Limb (tissue), 2 donors: ENCODE measurements around the gene CSRP1.
"Not testable (repeated sequence)": the region's sequence is repeated elsewhere in the genome, so short reads cannot be mapped to it uniquely, and the experiment has no call there.

Source experiments
- DNase-seq, 2 donors: peaks; one replicate each; pipeline ENCODE4 v3.0.0-alpha.2; 2016; ENCODE audit errors: extremely low spot score in 2 of 2

CSRP1 gene

DNA sequence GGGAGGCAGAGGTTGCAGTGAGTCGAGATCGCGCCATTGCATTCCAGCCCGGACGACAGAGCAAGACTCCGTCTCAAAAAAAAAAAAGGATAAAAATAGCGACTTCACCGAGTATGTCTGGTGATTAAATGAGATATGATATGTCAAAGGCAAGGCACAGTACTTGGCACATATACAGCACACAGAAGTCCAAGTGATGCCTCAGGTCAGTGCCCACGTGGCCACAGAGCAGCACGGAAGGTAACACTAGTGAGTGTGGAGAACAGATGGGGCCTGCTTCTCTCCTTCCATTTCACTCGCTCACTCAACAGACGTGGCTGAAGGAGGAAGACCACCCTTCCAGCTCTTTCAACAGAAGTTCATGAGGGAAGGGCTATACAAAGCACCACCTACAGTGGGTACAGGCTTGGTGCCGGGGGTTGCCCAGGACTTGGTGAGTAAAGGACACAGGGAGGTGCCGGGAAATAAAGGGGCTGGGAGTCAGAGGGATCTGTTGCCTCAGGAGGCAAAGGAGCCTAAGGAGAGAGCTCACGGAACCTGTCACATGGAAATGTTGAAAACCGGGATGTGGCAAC lies 8.9 kb downstream of the CSRP1 start:
- no peak for DNase-seq

DNA sequence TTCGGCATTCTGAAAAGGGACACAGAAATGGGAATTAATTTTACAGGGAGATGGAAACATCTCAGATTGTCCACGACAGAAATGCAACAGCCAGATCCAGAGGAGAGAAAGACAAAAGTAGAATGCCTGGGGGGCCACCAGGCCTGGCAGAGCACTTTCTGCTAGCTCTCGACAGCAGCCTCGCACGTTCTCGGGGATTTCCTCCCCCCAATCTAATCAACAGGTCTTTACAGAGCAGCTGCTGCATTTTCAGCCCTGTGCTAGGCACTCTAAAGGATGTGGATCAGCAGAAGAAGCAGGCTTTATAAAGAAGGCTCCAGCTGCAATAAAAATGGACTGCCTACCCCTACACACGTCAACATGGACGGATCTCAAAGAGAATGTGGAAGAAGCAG lies 10.6 kb downstream of the CSRP1 start:
- DNase-seq: no peak

DNA sequence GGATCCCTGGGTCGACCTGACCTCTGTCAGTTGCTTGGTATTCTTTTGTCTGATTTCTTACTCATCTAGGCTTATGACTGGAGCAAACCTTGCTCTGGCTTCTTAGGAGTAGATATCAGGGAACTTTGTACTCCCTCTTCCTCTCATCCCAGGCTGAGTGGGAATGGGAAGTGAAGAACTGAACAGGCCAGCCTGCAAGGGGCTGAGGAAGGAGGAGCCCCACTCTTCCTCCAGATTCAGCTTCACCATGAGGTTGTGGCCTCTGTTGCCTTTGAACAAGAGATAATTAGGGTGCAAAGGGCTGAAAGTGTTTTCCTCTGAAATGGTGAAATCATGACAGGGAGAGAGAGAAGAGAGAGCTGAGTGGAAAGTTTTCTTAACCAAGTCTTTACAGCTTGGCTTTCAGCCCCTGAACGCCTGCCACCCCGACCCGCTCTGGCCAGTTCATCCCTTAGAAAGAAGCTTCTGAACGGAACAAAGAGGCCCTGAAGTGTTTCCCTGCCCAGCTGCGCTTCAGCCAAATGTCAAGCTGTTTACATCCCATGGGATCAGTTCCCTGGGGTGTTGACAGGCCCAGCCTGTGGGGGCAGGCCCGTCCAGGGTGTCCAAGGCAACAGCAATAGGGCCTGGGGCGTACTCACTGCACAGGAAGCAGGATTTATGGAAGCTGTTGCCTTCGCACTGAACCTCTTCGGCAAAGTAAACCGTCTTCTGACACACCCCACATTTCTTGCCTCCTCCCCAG lies 11.2 kb downstream of the CSRP1 start:
- peak in 1 of 2 donors; percentile 61 for DNase-seq

DNA sequence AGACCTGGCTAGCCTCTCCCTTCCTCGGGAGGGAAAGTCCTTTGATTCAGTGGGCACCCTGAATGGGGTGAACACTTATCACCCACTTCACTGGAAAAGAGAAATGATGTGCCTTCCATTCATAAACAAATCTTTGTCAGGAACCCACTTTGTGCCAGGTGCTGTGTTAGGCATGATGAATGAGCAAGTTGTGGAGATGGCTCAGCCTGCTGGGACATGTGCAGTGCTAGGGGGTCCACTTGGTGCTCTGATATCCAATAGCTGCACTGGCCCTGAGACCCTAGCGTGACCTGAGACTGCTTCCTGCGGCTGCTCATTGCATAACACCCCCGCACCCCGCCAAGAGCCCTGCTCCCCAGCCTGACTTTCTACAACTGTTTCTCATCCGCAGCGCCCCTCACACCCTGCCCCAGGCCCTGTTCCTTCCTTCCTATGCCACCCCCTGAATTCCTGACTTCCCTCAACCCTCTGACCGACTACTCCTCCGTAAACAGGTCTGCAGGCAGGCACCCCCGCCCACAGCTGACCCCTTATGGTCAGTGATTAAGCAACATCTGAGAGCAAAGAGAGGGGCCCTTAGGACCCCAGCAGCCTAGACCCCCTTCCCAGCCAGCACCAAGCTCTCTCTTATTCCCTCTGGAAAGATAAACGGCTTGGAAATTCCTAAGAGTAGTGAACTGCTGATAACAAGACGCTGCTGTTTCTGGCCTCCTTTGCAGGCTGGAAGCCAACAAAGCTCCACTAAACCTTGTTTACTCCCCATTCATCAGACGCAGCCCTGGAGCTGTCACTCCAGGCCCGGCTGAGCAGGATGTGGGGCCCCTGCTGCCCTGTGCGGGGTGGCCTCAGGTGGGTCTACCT lies 12.9 kb downstream of the CSRP1 start:
- peak in 1 of 2 donors; percentile 50 for DNase-seq

DNA sequence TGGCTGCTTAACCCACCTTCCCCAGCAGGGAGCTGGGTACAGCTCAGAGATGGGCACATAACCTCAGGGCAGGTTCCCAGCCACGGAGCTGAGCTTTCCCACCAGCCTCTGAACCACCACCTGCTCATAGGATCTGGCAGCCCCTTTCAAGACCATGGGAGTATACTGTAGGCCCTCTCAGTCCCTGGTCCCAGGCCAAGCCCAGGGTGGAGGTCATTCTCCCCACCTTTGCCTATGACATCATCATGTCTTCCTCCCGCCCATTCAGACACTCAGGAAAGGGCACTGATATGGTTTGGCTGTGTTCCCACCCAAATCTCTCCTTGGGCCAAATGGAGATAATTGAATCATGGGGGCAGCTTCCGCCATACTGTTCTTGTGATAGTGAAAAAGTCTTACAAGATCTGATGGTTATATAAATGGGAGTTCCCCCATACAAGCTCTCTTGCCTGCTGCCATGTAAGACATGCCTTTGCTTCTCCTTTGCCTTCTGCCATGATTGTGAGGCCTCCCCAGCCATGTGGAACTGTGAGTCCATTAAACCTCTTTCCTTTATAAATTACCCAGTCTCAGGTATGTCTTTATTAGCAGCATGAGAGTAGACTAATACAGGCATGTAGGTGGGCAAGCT lies 13.8 kb downstream of the CSRP1 start:
- DNase-seq: not testable (repeated sequence)

DNA sequence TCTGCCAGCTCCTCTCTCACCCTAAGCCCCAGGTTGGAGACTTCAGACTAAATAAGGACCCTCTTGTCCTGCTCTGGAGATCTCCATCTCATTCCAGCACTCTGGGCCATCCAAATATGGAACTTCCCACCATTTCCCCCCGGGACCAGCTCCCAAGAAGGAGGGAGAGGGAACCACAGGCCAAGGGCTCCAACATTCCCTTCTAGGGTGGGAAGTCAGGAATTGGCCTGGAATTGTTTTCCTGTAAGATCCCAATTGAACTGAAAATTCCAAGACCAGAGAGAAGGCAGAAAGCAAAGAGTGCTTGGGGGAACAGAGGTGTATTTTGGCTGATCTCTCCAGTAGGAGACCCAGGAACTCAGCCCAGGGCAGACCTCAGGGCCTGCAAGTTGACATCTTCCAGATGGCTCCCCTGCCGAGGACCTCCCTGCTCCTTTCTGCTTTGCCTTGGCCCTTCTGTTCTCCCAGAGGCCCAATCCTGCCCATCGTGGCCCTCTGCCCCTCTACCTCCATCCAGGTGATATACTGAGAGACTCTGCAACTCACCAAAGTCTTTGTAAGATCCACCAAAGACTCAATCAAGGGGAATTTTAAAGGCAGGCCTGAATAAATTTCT lies 14.9 kb downstream of the CSRP1 start:
- DNase-seq: no peak

DNA sequence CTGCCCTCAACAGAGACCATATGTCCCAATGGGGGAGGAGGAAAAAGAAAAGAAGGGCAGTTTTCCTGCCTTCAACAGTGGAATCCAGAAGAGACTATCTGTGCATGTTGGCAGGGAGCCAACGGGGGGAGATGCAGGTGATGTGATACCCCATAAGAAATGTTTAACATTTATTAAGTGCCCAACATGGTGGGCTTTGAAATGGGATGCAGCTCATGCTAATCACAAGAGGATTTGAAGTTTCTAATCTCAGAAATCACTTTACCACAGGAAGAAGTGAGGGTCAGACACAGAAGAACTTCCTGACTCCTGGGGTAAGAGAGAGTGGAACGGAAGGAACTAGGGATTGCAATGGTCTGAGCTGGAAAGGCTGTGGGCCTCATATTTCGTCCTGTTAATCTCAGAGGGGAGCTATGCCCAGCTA lies 16.2 kb downstream of the CSRP1 start:
- DNase-seq: no peak

DNA sequence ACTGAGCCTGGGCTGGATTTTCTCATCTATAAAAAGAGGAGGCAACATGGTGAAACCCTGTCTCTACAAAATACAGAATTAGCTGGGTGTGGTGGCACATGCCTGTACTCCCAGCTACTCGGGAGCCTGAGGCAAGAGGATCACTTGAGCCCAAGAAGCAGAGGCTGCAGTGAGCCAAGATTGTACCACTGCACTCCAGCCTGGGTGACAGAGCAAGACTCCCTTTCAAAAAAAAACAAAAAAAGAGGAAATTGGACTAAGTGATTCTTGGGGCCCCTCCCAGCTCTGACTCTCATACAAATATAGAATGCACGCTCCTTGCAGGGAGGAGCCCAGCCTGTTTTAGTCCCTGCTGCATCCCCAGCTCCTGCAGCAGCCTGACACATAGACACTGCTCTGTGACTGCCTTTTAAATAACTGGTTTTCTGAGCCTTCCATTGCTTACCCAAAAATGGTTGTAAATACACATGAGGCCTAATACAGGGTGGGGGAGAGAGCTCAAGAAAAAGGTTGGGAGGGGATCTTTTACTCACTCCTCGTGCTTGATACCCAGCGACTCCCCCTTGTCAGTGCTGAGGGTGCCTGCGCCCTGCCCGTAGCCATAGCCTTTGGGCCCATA lies 17.2 kb downstream of the CSRP1 start:
- no peak for DNase-seq

DNA sequence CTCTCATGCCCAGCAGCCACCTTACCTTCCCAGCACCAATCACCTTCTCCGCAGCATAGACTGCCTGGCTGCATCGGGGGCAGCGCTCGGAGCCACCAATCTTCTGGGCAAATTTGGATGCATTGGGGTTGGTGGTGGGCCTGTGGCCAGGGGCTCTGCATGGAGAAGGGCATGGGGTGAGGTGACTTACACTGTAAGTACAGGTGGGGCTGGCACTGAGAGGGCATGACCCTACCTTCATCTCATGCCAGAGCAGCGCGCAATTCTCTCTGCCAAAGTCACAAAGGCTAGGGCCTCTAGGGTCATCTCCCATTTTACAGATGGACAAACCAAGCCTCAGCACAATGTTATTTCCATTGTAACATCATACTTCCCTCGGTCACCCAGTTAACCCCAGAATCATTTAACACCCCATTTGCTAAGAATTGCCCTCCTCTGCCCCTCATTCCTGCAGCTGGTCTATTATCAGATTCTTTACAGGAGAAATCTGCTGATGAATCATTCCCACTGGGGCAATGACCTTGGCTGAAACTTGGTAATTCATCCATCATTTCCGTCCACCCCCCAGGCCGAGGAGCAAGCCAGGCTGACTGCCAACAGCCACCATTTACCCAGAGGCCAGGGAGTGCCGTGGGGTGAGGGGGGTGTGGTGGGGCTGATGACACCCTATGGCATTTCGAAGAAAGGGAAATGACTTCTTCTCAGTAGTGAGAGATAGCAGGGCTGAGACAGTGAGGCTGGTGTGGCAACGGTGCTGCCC lies 17.9 kb downstream of the CSRP1 start:
- DNase-seq: no peak

DNA sequence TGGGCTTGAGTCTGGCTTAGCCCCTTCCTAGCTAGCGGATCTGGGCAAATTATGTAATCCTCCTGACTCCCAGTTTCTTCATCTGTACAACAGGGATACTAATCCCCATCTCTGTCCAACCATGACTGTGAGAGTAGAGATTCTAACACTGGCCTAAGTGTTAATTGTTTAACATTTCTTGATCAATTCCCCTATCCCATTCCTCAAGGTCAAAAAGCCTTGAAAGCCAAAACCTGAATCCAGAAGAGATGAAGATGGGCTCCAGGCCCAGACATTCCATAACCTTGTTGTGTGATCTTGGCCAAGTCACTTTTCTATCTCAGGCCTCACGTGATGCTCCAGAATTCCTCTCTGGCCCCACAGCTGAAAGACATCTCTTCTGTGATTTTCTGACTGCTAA lies 19.2 kb downstream of the CSRP1 start:
- no peak for DNase-seq

DNA sequence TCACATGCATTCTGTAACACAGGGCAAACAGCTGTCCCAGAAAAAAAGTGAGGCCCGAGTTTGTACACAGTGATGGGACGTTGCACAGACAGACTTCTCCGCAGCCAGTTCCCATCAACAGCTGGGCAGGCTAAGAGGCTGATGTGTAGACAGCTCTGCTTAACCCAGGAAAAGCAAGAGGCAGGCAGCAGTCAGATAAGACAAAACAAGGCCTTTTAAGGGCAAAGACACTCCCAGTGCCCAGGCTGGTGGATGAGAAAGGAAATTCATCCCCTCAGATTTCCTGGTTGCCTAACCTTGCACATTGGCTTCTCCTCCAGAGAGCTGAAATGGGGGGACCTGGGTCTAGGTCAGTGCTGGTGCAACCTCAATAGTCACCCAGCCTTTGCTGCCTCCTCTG lies 20.7 kb downstream of the CSRP1 start:
- no peak for DNase-seq

DNA sequence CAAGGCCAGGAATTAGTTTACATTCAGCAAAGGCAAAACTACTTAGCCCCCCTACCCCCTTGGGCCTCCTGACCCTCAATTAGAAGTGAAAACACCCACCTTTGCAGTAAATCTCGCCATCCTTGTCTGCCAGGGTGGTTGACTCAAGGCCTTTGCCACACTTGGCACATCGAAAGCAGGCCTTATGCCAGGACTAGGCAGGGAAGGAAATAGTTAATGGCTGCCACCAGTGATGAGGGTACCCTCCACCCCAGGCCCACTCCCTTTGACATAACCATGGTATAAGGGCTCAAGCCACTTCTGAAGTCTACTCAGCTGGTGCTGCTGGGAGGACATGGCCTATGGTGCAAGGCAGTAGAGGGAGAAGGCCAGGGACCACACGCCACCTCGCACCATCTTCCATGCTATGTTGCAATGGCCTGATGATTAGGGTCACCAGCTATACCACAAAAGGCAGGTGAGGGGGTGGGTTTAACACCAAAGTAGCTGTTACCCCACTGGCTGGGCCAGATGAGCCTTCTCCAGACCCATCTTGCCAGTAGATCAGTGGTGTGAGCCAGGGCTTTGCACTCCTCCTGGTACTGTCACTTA lies 21.6 kb downstream of the CSRP1 start:
- no peak for DNase-seq

DNA sequence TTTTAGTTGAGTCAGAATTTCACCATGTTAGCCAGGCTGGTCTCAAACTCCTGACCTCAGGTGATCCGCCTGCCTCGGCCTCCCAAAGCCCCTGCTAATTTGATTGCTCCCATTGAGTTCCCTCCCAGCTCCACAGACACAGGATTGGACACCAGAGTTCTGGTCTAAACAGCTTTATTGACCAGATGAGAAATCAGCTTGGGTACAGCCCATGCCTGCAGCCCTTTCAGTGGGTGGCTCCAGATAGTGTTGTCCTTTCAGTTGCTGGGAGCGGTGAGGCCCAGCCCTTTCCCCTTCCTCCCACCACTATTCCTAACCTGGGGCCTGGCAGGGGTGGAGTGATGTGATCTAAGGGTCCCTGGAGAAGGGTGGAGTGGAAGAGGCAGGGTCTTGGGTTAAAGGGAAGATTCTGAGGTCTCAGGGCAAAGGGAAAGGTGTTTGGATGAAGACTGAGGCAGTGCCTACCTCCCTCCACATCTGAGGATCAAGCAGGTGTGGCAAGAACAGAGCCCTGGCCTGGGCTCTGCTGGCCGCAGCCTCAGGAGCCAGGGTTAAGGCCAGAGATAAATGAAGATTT lies 23.5 kb downstream of the CSRP1 start:
- no peak for DNase-seq

DNA sequence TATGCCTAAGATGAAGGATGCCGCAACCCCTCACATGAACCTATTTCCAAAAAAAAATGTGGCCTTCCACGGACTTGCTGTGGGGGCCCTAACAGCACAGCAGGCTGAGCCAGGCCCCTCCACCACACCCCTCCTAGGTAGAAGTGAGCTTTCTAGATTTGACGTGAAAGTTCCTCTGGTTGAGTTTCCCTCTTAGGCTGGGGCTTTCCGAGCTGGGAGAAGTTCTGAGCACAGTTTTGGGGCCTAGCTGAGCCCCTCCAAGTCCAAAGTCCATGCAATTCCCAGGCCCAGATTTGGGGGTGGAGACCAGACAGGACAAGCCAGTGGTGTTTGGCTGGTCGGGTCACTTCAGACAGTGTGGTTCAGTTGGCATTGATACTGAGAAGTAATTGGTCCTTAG lies 24.2 kb downstream of the CSRP1 start:
- no peak for DNase-seq

DNA sequence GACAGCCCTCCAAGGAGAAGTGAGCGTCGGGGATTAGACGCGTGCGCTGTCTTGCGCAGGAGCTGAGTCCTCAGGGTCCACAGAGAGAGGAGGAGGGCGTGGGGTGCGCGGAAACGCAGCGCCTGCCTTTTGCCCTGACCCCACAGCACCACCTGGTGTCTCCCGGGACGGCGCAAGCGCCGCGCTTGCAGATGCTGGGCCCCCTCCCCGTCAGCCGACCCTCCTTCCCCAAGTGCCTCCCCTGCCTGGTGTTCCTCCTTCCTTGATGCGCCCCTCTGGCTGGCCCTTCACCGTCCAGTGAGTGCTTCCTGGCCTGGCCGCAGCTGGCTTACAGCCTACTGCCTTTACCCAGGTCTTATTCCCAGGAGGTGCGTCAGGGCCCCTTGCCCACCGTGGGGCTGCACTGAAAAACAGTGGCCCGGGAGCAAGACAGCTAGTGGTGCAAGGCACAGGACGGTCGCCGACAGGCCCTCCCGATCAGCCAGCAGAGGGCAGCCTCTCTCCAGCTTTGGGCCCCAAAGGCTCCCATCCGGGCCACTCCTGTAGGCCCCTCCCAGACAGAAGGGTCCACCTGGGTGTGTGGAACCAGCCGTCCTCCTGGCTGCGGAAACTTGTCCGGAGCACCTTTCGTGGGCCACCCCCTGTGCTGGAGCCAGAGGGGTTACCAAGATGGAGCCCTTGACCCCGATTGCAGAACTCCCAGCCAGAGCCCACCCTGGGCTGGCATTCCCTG lies 25.0 kb downstream of the CSRP1 start:
- peak; percentile 69 to 86 for DNase-seq

DNA sequence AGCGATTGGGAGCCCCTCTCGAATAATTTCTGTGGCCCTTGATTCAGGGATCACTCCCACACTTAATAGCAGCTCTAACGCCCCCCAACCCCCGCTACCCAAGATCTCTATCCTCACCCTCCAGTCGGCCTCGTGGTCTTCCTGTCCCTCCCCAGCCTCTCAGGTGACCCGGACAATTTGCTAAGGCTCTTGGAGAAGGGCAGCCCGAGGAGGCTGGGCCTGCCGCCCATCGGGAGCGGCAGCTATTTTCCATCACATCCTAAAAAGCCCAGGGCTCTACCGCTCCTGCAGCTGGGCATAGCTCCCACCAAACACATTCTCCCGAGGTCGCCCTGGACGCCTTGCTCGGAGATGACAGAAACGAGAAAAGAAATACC lies 25.9 kb downstream of the CSRP1 start:
- no peak for DNase-seq

DNA sequence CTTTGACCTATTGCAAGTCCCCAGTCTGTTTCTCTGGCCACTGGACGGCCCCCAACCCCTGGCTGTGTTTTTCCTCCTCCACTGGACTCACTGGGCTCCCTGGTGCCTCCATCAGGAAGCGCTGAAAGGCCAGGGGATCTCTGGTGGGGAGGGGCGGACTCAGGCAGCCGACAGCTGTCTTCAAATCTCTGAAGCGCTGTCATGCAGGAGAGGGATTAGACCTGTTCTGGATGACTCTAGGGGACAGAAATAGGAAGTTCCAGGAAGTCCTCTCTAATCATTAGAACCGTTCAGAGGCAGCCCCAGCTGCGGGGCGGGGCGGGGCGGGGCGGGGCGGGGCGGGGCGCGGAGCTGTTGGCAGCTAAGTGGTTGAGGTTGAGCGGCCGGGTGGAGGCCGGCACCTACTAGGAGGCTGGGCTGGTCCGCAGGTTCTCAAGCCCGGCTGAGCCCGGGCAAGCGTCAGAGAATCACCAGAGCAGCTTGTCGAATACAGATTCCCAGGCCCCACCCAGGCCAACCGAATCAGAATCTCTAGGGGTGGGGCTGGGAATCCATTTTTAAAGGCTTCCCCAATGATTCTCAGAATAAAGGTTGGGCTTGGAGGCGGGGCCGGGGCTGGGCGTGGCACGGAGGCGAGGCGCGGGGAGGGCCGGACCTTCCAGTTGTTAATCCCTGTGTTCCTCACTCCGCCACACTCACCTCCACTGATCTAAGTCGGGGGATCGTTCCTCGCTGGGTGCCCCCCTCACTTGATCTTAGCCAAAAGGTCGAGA lies 26.5 kb downstream of the CSRP1 start:
- peak; percentile 47 to 73 for DNase-seq

DNA sequence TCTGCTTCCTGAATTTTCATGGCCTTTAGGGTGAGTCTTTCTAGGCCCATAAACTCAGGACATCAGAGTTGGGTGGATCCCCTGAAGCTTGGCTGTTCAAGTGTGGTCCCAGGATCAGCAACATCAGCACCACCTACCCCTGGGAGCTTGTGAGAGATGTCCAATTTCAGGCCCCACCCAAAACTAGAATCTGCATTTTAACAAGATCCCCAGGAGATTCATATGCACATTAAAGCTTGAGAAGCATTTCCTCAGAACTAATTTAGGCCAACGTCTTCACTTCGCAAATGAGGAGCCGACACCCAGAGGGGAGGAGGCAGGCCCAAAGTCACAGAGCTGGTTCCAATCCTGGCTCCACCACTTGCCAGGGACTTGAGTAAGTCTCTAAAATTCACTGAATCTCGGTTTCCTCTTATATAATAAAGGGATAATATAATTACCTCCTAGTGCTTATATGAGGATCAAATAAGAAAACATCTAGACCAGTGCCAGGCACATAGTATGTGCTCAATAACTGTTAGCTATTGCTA lies 27.7 kb downstream of the CSRP1 start:
- DNase-seq: no peak
